Panc1 (cell line): Measurements from ENCODE around the gene WNT5B.

Experiments
- POLR2AphosphoS5 ChIP-seq: IDR thresholded peaks from 2 replicates; pipeline ENCODE4 v1.6.1; 2012; ENCODE audit warnings: mild to moderate bottlenecking, low read depth, low read length, moderate library complexity
- SIN3A ChIP-seq: IDR thresholded peaks from 2 replicates; pipeline ENCODE4 v1.6.1; 2012; ENCODE audit warnings: low read depth, mild to moderate bottlenecking, low read length, moderate library complexity, borderline replicate concordance; ENCODE audit not compliant: insufficient read depth
- TCF7L2 ChIP-seq: IDR thresholded peaks from 2 replicates; pipeline ENCODE4 v1.6.1; 2011; ENCODE audit warnings: mild to moderate bottlenecking, low read depth, low read length, inconsistent platforms
- TF ChIP-seq, protein P1 (sequence below): fragments of 450-650 bp; IDR thresholded peaks from 2 replicates; pipeline ENCODE4 v1.5.1; 2017; ENCODE audit warnings: mild to moderate bottlenecking
- TF ChIP-seq, protein P2 (sequence below), 2 experiments: IDR thresholded peaks; 2 replicates each; pipeline ENCODE4 v1.6.1; 2011 to 2012; ENCODE audit warnings: low read depth in 2 of 2, control low read depth in 1 of 2, low read length in 1 of 2, mild to moderate bottlenecking in 1 of 2, moderate library complexity in 1 of 2; ENCODE audit not compliant: insufficient read depth in 1 of 2

DNA sequence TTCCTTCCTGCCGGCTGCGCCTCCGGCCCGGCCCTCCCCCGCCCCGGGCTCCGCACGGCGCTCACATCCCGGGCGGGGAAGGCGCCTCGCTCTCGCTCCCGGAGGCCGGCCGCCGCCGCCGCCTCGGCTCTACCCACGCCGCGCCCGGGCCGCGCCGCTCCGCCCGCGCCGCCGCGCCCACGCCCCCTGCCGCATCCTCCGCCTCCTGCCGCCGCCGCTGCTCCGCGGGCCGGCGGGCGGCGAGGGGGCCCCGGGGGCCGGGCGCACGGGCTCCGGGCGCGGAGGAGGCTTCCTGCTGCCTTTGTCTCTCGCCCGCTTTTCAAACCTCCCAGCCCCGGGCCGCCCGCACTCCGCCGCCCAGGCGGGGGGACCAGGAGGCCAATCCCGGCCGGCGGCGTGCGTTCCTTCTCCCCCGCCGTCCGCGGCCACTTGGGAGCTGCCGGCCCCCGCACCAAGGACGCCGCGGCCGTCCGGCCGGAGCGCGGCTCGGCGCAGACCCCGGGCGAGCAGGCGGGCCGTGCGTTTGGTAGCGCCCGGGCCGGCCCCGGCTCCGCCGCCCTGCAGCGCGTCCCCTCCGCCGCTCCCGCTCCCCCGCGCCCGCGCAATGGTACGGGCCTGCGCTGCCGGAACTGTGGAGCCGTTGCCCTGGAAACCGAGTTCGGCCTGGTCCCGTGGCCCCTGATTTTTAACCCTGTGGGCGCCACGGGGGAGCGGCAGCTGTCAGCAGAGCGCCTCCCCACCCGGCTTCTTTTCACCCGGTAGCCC lies 34.6 kb upstream of the WNT5B start, which contains the start of gene FBXL14:
- TF ChIP-seq POLR2AphosphoS5 = peak; percentile 16
- TF ChIP-seq, protein P1, sequence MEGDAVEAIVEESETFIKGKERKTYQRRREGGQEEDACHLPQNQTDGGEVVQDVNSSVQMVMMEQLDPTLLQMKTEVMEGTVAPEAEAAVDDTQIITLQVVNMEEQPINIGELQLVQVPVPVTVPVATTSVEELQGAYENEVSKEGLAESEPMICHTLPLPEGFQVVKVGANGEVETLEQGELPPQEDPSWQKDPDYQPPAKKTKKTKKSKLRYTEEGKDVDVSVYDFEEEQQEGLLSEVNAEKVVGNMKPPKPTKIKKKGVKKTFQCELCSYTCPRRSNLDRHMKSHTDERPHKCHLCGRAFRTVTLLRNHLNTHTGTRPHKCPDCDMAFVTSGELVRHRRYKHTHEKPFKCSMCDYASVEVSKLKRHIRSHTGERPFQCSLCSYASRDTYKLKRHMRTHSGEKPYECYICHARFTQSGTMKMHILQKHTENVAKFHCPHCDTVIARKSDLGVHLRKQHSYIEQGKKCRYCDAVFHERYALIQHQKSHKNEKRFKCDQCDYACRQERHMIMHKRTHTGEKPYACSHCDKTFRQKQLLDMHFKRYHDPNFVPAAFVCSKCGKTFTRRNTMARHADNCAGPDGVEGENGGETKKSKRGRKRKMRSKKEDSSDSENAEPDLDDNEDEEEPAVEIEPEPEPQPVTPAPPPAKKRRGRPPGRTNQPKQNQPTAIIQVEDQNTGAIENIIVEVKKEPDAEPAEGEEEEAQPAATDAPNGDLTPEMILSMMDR = no peak
- TF ChIP-seq, protein P2, sequence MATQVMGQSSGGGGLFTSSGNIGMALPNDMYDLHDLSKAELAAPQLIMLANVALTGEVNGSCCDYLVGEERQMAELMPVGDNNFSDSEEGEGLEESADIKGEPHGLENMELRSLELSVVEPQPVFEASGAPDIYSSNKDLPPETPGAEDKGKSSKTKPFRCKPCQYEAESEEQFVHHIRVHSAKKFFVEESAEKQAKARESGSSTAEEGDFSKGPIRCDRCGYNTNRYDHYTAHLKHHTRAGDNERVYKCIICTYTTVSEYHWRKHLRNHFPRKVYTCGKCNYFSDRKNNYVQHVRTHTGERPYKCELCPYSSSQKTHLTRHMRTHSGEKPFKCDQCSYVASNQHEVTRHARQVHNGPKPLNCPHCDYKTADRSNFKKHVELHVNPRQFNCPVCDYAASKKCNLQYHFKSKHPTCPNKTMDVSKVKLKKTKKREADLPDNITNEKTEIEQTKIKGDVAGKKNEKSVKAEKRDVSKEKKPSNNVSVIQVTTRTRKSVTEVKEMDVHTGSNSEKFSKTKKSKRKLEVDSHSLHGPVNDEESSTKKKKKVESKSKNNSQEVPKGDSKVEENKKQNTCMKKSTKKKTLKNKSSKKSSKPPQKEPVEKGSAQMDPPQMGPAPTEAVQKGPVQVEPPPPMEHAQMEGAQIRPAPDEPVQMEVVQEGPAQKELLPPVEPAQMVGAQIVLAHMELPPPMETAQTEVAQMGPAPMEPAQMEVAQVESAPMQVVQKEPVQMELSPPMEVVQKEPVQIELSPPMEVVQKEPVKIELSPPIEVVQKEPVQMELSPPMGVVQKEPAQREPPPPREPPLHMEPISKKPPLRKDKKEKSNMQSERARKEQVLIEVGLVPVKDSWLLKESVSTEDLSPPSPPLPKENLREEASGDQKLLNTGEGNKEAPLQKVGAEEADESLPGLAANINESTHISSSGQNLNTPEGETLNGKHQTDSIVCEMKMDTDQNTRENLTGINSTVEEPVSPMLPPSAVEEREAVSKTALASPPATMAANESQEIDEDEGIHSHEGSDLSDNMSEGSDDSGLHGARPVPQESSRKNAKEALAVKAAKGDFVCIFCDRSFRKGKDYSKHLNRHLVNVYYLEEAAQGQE (IDR thresholded peaks at IDR 0.05; ENCODE audit: insufficient read depth in 1 of 2, low read depth in 2 of 2, low read length in 1 of 2) = no peak
- 0 out of 2 replicates have a peak, but pooled peaks have one; percentile 19 for TF ChIP-seq TCF7L2
- TF ChIP-seq SIN3A = peak; percentile 55; the same call in 1 of the 2 replicates
